22Rv1 (cell line): Measurements from ENCODE around the gene USP40.

ENCODE experiments used
- ZFX ChIP-seq: fragments of 450-650 bp; IDR thresholded peaks from 2 replicates; pipeline ENCODE4 v1.6.1; 2017; ENCODE audit warnings: antibody characterized with exemption, borderline replicate concordance
- TF ChIP-seq, protein P1 (sequence below): fragments of 450-650 bp; IDR thresholded peaks from 2 replicates; pipeline ENCODE4 v1.5.1; 2017; ENCODE audit warnings: mild to moderate bottlenecking

DNA sequence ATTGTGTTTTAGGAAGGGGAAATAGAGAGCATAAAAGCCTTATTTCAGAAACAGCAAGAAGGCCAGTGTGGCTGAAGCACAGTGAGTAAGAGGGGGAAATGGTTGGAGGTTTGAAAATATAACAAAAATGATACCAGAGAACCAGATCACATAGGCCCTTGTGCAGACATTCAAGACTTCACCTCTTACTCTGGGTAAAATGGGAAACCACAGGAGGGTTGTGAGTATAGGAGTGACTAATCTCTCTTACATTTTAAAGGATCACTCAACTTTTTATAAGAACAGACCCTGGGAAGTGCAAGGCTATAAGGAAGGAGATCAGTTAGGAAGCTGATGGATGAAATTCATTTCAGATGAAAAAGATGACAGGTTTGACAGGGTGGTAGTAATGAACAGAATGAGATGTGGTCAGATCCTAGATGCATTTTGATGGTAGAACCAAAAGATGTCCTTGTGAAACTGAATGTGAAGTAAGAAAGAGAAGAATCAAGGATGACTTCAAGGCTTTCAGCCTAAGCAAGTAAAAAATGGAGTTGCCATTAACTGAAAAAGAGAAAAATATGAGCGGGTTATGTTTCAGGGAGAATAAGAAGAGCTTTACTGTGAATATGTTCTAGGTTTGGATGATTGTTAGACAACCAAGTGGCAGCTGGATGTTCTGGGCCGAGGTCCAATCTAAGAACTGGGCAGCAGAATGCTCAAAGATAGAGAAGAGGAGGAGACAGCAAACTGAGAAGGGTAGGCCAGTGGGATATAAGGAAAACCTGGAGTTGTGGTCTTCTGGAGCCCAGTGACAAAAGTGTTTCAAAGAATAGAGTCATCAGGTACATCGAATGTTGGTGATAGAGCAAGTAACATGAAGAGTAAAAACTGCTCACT lies 65.1 kb downstream of the USP40 start:
- TF ChIP-seq, protein P1, sequence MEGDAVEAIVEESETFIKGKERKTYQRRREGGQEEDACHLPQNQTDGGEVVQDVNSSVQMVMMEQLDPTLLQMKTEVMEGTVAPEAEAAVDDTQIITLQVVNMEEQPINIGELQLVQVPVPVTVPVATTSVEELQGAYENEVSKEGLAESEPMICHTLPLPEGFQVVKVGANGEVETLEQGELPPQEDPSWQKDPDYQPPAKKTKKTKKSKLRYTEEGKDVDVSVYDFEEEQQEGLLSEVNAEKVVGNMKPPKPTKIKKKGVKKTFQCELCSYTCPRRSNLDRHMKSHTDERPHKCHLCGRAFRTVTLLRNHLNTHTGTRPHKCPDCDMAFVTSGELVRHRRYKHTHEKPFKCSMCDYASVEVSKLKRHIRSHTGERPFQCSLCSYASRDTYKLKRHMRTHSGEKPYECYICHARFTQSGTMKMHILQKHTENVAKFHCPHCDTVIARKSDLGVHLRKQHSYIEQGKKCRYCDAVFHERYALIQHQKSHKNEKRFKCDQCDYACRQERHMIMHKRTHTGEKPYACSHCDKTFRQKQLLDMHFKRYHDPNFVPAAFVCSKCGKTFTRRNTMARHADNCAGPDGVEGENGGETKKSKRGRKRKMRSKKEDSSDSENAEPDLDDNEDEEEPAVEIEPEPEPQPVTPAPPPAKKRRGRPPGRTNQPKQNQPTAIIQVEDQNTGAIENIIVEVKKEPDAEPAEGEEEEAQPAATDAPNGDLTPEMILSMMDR, result no peak
- TF ChIP-seq ZFX, result no peak
